Dermis blood vessel endothelial cell (primary cell): ENCODE results near the gene DSP. TPM values are rescaled to one million over a fixed set of nuclear protein-coding genes. Genes with fewer than 3 reads are reported as not detected.
A peak's percentile ranks its signal among the peaks of the same experiment; 100 is the strongest.

ENCODE experiments used
- DNase-seq: peaks from one replicate; pipeline ENCODE4 v3.0.0; 2010
- total RNA-seq: library from RNA; depleted of rRNA; stranded (reverse); fragments of >200 nt; gene quantifications from 2 replicates; pipeline ENCODE4 v1.2.3, GENCODE V29; 2014

The DSP gene
- total RNA-seq = 53.1 and 95.4 TPM in 2 replicates

DNA sequence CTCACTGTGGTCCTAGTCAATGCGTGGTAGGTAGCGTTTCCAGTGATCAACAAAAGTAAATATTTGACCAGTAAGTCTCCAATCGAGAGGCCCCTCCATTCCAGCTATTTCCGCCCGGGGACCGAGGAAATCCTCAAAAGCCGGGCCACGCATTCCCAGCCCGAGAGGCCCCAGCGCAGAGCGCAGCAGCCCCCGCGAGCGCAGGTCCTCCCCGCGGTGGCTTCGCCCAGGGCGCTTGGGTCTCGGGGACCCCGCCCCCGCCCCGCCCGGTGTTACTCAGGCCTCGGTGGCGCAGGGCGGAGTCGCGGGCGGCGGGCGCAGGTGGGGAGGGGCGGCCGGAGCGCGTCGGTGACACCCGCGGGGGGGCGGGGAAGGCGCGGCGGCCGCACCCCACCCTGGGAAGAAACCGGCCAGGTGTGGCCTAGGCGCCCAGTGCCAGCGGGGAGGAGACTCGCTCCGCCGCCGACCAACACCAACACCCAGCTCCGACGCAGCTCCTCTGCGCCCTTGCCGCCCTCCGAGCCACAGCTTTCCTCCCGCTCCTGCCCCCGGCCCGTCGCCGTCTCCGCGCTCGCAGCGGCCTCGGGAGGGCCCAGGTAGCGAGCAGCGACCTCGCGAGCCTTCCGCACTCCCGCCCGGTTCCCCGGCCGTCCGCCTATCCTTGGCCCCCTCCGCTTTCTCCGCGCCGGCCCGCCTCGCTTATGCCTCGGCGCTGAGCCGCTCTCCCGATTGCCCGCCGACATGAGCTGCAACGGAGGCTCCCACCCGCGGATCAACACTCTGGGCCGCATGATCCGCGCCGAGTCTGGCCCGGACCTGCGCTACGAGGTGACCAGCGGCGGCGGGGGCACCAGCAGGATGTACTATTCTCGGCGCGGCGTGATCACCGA lies at the start of gene DSP:
Gene DSP, plus strand, starts transcription at position 497 of the 890 bp plus-strand sequence. Its CDS starts 245 bp downstream, at position 742.
- DNase-seq = peak; percentile 28

DNA sequence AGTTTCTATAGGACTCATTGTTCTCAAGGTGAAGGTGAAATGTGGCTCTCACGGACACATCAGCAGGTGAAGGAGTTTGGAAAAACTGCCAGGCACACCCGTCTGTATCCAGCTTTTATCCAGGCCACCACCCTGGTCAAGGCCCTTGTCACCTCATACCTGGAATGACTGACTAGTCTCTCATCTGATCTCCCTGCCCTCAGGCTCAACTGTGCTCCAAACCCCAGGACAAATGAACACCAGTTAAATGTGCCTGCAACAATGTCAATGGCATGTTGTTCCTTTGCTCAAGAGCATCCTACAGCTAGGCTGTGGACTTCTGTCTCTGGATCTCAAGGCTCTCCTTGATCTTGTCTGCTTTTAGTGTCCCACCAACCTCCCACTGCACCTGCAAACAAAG lies 47.6 kb upstream of the DSP start:
- DNase-seq = no peak

DNA sequence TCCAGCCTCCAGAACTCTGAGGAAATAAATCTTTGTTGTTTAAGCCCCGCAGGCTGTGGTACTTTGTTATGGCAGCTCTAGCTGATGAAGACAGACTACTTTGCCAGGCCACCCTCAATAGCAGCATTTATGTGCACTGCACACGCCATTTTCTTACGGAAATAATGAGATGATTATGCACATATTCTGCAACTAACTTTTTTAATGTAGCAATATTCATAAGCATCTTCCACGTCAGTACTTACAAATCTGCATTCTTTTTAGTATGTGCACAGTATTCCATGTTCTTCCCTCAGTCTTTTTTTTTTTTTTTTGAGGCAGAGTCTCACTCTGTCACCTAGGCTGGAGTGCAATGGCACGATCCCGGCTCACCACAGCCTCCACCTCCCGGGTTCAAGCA lies 46.8 kb upstream of the DSP start:
- DNase-seq = no peak

GRCh38 chr6:7496266-7496875 lies 45.1 kb upstream of the DSP start:
- no peak for DNase-seq

DNA sequence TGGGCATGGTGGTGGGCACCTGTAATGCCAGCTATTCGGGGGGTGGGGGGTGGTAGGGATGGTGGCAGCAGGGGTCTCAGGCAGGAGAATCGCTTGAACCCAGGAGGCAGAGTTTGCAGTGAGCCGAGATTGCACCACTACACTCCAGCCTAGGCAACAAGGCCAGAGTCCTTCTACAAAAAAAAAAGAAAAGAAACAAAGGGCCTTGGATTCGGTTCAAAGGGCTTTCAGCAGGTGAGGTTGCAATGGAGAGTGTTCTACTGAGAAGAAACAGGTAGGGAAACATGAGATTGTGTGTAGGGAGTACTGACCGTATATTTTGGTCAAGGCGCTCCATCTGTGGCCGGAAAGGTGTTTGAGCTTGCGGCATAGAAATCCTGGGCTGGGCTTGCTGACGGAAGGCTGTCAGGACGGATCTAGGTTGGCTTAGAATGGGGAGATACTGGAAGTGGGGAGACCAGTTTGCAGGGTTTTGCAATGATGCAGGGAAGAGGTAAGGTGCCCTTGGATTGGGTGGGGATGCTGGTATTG lies 40.7 kb upstream of the DSP start:
- no peak for DNase-seq

DNA sequence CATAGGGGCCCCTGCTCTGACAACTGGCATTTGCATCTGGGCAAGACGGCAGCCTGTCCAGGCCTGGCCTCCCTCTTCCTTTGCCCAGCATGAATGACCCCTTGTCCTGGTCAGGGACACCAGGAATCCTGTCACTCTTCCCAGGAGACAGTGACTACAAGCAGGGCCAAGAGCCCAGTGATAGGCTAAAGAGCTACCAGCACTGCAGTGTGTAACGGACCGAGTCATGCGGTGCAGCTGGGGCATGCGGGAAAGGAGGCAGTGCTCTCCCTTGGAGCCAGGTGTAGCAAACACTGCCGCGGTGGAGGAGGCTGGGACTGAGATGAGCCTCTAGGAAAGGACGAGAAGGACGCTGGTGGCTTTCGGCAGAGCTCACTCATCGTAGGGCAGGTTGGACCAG lies 38.7 kb upstream of the DSP start:
- no peak for DNase-seq

DNA sequence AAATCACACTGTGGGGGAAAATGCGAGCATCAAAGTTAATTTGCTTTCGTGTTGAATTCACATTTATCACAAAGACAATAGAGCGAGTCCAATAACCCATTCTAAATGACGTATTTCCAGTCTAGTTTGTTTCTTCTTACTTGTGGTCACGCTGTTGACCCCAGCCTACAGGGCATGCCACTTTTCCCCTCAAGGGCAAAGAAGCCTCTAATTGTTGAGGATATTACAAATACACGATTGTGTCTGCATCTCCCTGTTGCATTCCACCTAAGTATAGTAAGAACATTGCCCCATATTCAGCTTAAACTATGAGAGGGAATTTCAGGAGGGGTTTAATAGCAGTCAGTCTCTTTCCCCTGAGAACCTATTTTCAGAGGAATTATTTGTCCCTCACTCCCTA lies 37.4 kb upstream of the DSP start:
- no peak for DNase-seq

DNA sequence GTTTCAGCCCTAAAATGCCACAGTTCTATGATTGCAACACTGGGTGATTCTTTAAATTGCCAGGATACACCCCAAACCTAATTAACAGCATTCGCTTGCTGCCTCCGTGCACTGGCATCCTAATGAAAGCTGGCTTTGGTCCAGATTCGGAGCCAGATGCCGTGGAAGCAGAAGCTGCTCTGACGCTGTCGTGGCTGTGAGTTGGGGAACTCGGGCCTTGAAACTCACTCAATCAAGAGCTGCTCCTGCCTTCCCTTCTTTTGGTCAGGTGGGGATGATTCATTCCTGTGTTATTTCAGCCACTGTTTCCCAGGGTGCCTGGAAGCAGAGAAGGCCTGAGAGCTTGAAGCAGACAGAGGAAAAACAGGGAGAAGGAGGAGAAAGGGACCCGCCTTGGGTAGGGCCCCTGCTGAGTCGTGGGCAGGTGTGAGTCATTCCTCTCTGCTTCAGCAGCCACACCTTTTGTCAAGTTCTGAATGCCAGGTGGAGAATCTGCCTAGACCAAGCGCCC lies 36.2 kb upstream of the DSP start:
- peak; percentile 29 for DNase-seq

DNA sequence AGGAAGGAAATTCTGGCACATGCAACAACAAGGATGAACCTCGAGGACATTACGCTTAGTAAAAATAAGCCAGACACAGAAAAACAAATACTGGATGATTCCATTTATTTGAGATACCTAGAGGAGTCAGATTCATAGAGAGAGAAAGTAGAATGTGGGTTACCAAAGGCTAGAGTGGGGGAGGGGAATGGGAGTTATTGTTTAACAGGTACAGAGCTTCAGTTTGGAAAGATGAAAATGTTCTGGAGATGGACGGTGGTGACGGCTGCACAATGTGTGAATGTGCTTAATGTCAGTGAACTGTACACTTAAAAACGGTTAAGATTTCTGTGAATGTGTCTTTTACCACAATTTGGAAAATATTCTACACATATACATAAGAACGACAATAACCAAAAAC lies 33.9 kb upstream of the DSP start:
- no peak for DNase-seq

DNA sequence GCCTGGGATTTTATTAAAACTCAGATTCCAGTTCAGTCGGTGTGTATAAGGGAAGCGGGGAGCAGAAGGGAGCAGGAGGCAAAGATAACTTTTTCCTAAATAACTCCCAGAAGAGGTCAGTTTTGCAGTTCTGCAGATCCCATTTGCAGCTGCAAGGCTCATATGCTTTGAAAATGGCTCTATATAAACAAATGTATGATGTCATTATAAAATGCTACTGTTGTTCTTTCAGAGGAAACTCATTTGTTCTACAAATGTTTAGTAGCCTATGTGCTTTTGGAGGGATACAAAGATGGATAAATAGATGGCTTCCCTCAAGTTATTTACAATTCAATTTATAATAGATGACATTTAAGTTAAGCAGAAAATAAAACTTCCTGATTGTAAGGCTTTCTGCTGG lies 29.2 kb upstream of the DSP start:
- DNase-seq = no peak

DNA sequence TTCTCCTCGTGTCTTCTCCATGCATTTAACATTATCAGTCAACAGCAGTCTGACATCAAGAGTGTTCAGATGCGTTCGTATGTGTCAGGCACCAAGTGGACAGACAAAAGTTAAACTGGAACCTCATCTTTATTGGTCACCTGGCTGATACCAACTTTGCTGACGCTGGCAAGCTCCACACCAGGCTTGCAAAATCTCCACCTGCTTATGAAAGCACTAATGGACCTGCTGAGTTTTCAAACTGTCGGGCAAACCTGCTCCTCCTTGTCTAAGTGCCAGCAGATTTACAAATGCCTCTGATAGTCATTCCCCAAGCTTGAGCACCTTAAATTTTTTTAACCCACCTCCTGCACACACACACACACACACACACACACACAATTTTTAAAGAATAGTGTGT lies 27.9 kb upstream of the DSP start:
- no peak for DNase-seq

DNA sequence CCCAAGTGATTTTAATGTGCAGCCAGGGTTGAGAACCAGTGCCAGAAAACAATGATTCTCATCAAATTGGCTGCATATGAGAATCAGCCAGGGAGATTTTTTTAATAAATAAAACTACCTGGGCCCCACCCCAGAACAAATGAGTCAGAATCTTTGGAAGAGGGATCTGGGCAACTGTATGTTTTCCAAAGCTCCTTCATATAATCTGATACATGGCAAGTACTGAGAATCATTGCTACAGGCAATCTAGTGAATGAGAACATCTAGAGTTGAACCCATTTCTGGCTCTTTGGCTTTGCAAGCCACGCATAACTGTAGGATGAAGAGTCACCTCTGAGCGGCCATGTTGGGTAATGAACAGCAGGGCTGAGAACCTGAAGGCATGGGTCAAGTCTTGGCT lies 26.1 kb upstream of the DSP start:
- no peak for DNase-seq

- no peak for DNase-seq
Observed at GRCh38 chr6:7518877-7519276, 22.6 kb upstream of the DSP start.

DNA sequence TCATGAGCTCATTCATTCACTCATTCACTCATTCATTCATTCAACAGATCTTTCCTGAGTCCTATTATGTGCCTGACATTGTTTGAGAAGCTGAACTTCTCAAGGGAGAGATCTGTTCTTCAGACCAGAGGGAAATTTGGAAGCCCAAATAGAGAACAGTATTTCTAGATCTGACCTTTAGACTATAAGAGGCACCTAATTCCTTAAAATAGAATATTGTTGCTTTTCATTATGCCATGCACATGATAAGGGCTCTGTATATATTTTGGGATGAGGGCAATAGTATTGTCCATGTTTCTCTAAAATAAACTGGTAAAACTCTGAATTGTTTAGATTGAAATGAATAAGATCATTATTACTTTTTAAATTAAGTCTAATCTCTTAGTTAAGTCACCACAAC lies 18.6 kb upstream of the DSP start:
- DNase-seq = no peak

- DNase-seq = no peak
Observed at GRCh38 chr6:7523922-7524321, 17.5 kb upstream of the DSP start.

- no peak for DNase-seq
Observed at GRCh38 chr6:7526755-7527154, 14.7 kb upstream of the DSP start.

DNA sequence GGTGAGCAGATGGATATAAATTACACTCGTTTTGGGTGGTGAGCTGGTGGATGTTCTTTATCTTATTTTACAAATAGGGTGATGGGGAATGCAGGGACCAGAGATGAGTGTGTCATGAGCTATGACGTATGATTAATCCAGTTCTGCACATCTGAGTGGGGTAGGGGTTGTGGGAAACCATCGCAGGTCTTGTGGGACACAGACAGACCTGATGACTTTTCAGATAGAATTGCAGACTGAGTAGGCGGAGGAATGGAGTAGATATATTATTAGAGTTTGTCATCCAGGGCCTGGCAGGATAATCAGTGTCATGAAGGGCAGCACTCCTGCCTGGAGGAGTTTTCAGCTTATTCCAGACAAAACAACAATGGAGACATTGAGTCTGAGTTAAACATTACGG lies 12.9 kb upstream of the DSP start:
- no peak for DNase-seq

DNA sequence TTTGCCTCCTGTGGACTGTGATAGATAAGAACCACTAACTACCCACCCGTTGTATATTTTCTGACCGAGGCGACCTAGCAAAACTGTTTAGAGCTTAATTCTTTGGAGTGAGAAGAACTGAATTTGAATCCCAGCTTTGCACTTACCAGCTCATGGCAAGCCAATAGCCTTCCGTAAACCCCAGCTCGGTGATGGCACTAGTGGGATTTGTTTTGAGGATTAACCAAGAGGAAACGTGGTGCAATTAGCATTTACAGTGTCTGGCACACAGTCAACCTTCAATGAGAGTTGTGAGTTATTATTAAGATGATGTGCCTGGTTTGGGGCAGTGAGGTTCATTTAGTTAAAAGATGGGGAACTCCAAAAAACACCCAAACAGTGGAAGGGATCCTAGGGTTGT lies 12.3 kb upstream of the DSP start:
- DNase-seq = no peak

- DNase-seq = no peak
Observed at GRCh38 chr6:7532232-7532631, 9.2 kb upstream of the DSP start.

GRCh38 chr6:7532821-7533220 lies 8.7 kb upstream of the DSP start:
- no peak for DNase-seq

DNA sequence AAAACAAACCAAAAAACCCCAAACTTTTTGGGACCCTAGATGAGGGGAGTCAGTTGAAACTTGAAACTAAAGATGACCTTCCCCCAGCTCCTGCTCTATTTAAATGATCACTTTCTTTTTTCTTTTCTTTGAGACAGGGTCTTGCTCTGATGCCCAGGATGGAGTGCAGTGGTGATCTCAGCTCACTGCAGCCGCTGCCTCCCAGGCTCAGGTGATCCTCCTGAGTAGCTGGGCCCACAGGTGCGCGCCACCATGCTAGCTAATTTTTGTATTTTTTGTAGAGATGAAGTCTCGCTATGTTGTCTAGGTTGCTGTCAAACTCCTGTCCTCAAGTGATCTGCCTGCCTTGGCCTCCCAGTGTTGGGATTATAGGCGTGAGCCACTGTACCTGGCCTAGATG lies 7.3 kb upstream of the DSP start:
- no peak for DNase-seq

- DNase-seq = no peak
Observed at GRCh38 chr6:7535498-7535897, 6.0 kb upstream of the DSP start.

- DNase-seq = no peak
Observed at GRCh38 chr6:7537565-7538174, 3.8 kb upstream of the DSP start.

DNA sequence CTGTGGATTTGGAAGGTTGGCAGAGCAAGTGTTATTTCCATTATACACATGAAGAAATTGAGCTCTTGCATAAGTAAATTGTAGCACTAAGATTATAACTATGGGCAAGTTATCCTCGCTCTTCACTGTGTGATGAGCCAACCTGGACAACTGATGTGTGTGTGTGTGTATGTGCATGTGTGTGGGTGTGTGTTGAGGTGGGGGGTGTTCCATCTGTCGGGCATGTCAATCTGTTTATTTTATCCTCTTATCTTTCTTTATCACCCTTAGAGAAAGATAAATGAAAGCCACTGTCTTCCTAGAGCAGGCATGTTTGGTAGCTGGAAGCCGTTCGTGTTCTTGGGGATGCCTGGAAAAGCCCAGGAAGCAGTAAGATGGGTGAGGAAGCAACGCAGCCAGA lies 3.0 kb upstream of the DSP start:
- DNase-seq = no peak
